ENCODE data around the gene CAPZB.
"Not testable (repeated sequence)": the region's sequence is repeated elsewhere in the genome, so short reads cannot be mapped to it uniquely, and the experiment has no call there.

CAPZB gene

DNA sequence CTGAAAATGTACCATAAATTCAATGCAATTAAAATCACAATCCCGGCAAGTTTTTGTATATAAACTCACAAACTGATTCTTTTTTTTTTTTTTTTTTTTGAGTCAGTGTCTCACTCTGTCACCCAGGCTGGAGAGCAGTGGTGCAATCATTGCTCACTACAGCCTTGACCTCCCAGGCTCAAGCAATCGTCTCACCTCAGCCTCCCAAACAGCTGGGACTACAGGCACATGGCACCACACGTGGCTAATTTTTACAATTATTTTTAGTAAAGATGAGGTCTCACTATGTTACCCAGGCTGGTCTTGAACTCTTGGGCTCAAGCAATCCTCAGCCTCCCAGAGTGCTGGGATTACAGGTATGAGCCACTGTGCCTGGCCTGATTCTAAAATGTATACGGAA lies 12.1 kb upstream of the CAPZB start:
- not testable (repeated sequence) for ATAC-seq, DNase-seq

DNA sequence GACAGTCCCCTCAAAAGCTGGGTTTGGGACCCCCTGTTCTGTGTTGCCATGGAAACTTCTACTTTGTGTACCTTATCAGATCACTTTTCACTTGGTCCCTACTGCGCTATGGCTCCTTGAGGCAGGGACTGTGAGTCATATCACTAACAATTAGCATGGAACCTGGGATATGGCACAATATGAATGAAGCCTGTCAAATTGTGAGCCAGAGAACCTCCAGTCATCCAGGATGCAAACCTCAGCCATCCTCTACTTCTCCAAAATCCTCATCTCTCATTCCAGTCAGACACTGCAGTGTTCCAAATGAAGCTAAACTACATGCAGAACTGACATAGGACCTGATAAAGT lies 11.2 kb upstream of the CAPZB start:
- ATAC-seq (no peak), DNase-seq (no peak)

DNA sequence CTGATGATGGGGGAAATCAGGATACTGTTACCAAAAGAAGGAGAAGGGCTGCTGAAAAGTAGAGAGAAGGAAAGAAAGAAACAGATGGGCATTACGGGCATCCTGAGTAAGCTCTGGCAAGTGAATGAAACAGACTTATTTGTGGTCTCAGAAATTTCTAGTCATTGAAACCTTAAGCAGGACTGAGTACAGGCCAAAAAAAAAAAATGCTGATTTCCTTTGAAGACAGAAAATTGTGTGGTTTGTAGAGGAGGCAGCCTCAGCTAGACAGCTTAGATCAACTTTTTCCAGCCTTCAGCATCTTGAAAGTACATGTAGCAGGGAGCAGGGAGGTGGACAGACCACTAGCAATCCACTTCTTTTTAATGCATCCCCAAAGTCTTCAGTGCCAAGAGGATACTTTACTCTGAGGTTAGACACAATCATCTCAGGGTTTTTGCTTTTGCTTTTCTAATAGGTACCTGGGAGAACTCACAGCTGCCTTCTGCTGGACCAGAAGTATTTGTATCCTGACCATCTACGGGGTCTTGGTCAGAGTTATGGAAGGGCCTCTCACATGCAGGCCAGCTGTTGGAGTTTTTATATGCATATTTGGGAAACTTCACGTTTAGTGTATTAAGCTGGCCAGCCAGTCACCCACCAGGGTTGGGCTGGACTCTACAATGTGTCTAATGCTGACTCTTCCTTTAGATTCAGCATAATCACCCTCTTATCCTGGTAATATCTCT lies 10.6 kb upstream of the CAPZB start:
- ATAC-seq (peak; percentile 87), DNase-seq (no peak)

DNA sequence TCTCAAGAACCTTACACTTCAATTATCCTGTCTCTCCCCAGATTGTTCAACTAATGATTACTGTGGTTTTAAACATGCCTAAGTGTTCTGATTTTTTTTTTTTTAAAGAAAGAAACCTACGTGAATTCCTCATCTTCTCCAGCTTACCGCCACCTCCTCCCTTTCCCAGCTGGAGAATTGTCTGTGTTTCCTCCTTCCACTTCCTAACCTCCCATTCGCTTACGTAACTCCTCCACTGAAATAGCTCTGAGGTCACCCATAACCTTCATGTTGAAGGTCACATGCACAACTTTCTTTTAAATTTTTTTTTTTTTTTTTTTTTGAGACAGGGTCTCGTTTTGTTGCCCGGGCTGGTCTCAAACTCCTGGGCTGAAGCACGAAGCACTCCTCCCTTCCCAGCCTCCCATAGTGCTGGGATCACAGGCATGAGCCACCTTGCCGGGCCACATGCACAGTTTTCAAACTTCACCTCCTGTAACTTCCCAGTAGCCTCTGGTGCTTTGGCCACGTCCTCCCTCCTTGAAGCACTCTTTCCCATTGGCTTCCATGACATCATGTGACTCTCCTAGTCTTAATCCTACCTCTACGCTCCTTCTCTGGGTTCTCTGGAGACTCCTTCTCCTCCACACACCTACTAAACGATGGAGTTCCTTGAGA lies 9.8 kb upstream of the CAPZB start:
- no peak for DNase-seq
- no peak for ATAC-seq

DNA sequence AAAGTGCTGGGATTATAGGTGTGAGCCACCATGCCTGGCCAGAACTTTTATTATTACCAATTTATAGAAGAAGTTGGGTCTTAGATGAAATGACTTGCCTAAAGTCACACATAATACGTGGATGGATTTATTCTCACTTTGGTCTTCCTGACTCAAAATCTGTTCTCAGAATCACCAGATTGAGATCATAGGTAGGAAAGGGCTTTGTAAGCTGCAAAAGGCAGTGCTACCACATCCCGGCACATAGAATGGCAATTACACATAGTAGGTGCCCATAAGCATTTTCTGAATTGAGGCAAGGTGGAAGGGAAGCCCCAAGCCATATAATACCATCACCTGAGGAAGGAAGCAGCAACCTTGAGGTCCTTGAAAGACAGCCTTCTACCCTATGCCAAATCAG lies 8.2 kb upstream of the CAPZB start:
- DNase-seq (no peak), ATAC-seq (no peak)

DNA sequence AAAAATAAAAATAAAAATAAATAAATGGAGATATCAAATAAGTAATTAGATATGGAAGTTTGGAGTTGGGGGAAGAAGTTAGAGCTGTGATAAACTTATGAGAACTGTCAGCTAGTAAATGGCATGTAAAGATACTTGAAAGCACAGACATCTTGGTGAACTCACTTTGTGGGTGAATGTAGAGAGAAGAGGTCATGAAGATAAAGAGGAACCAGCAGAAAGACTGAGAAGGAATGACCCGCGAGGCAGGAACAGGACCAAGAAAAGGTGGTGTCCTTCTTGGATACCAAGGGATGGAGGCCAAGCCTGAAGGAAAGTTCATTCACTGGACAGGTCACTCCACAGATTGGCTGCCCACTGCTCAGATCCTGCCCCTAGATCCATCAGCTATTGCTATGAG lies 4.7 kb upstream of the CAPZB start:
- ATAC-seq (no peak), DNase-seq (no peak)

DNA sequence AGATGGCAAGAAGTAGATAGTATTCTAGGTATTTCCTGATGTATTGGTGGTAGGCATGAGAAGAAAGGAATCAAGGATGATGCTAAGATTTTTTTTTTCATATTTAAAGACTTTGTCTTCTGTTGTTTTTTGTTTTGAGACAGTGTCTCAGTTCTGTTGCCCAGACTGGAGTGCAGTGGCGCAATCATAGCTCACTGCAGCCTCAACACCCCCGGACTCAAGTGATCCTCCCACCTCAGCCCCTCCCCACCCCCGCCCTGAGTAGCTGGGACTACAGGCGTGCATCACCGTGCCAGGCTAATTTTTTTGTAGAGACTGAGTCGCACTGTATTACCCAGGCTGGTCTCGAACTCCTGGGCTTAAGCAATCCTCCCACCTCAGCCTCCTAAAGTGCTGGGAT lies 2.8 kb upstream of the CAPZB start:
- DNase-seq = no peak

DNA sequence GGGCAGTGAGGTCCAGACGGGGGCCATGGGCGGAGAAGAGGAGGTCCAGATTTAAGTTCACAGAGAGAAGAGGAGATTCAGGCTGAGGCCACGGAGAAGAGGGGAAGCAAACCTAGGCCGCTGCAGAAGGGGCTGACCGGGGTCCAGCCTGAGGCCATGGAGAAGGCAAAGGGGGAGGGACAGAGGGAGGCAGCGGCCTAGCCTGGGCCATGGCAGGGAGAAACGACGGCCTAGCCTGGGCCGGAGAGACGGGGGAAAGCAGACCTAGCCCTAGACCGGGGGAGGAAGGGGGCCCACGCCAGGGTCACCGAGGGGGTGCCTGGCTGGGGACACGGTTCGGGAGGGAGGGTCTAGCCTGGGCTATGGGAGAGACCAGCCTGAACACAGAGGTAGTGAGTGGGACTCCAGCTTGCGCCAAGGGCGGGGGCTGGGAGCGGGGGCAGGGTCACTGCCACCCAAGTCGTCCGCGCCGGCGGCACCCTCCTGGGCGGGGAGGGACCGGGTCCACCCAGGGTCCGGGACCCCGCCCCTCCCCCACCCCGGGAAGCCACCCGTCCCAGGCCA lies 459 bp downstream of the CAPZB start:
- ATAC-seq (peak; percentile 1), DNase-seq (peak; percentile 37)

More for the DNA sequence above, 2.8 kb upstream of the CAPZB start:
- ATAC-seq = no peak

DNA sequence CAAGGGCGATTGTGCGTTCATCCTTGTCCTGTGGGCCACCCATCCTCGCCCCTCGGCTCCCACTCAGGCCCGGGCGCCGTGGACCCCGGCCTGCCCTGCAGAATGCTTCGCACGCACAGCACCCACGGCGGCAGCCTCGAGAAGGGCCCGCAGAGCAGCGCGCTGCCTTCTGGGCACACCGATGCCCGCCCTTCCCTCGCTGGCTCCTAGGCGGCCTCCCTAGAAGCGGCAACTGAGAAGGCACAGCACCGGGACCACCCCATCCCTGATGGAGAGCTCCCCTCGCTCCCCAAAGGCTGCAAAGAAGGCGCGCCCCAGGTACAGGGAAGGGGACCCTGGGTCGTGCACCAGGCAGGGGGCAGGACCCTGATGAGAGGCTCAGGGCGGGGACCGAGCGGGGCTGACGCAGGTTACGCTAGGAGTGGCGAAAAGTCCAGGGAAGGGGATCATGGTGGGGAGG lies 971 bp downstream of the CAPZB start:
- DNase-seq (peak; percentile 42), ATAC-seq (no peak)

DNA sequence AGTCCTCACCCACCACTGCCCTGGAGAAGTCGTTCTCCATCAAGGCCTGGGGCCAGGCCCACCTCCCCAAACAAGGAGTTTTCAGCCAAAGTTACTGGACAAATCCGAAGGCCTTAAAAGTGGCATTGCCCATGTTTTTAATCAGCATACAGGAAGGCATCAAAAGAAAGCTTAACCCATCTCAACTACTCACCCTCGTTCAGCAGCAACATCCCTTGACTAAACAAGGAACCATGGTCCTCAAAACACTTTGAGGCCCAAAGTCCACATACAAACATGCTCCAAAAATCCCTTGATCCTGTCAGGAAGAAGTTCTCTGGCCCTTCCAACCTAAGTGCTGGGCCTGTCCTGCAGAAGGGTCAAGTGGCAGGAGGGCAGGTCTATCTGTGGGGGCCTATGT lies 1.6 kb downstream of the CAPZB start:
- no peak for DNase-seq
- ATAC-seq = no peak

DNA sequence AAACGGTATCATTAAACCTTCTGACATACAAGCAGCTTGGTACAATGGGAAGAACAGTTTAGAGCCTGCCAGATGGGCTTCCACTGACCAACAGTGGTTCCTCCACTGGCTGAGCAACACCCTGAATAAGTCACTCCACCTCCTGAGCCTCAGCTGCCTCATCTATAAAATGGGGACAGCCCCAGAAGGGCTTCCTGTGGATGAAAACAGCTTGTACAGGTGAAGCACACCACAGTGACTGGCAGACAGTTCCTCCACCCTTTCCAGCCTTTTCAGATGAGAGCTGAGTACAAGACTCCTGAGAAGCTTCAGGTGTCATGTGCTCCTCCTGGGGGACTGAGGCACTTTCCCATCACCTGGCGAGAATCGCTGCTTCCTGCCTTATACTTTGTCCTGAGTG lies 2.1 kb downstream of the CAPZB start:
- DNase-seq (peak; percentile 49), ATAC-seq (peak; percentile 41)

DNA sequence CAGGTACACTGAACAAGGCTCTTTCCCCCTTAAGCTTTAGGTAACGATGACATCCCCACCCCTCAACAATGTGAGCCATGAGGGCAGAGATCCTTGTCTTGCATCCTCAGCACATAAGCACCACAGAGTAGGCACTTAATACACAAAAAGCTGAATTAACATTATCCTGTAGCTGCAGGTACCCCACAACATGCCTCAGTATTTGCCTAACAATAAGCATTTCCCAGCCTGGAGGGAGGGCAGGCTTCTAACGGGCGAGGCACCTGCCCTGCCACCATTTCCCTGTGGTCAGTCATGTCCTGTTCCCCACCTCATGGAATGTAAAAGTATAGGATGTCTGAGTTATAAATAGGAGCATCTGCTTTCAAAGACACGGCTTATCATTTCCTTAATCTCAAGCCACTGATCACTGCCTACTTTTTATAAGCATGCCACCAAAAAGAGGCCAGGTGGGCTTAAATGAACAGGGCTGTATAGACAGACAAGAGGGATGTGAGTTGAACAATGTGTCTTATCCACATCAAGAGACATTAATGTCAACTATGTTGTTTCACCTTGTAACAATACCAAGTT lies 3.4 kb downstream of the CAPZB start:
- DNase-seq (no peak), ATAC-seq (no peak)

DNA sequence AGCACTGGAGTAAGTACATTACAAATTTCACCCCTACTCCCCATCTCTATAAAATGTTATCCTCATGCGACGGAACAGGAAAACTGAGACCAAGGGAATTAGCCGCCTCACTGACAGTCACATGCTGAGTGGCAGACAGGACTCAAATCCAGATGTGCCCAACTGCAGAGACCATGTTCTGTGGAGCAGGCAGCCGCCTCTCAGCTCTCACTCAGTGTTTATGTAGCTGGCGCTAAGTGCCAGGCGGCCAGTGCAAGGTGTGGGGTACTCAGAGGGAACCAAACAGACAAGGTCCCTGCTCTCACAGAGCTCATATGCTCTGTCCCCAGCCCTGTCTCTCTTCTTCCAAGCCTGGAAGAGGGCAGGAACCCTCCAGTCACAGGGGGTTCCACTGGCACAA lies 5.1 kb downstream of the CAPZB start:
- DNase-seq = no peak
- no peak for ATAC-seq

DNA sequence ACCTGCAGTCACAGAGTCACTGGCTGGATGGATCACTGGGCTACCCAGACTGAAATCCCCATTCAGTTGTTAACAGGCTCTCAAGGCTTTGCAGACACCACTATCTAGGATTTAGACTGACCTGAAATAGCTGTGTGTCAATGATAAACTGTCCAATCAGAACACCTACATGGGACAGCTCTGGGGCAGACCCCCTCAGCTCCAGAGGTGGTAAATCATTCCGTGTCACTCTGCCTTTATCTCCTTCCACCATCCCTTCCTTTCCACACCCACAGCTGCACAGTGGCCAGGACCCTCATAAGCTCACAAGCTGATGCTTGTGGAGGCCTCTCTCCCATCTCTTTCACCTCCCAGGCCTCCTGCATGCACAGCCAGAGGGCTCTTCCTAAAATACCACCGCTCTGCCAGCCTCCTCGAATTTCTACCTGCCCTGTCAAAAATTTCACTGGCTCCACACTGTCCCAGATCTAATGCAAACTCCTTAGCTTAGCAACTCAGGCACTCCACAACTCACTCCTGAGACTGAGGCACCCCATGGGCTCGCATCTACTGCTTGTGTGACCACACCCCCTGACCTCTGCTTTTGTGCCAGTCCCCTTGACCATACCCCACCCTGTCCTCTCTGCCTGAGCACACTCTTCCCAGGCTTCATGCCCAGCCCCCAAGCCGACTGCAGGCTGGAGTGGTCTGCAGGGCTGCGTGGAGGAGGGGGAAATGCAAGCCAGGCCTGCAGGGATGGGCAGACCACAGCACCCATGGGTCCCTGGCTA lies 5.8 kb downstream of the CAPZB start:
- DNase-seq = no peak
- ATAC-seq = no peak

DNA sequence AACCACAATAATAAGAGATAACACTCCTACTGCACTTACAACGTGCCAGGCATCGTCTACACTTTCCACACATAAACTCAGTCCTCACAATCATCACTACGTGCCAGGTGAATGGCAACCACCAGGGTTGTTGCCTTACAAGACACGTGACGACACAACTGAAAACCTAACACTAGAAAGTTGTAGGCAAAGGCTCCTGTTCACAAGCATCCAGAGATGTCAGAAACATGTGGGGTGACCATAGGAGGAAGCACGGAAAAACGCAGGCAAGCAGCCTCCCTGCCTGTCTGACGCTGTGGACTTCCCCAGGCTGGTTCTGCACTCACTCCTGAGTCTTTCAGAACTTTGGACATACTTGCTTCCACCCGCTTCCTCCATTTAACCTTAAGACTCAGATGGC lies 7.0 kb downstream of the CAPZB start:
- DNase-seq (no peak), ATAC-seq (no peak)

DNA sequence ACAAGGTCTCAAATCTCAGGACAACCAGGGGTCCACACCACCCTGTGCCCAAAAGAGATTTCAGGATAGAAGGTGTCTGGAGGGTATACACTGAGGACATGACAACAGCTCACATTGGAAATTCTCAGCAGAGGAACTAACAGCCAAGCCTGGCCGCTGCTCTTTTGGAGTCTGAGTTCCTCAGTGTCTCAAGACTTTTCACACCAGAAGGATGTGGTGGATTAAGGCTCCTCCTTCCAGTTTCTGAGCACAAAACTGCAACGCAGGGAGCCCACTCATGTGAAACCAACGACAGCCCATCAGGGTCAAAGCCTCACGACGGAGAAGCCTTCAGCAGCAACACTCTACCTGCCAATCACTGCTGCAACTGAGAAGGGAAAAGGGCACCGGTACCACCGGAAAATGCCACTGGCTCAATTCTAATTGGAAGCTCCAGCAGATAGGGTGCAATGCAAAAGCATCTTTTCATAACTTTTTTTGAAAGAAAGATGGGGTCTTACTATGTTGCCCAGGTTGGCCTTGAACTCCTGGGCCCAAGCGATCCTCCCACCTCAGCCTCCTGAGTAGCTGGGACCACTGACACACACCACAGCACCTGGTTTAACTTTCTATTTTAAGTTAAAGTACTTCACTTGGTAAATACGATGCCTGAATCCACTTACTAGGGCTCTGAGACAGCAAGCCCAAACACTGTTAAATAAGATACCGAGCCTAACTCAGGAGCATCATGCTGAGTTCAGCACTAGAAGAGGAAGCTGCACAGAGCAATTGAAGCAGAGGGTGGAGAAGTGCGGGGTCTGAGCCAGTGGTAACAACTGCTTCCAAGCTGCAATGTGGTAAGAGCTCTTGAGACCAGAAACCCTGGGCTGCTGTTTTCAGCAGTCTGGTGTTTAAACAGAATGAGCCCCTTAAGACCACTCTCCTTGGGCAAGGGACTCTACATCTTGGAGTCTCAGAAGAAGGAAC lies 7.8 kb downstream of the CAPZB start:
- DNase-seq (peak; percentile 65), ATAC-seq (peak; percentile 88)

DNA sequence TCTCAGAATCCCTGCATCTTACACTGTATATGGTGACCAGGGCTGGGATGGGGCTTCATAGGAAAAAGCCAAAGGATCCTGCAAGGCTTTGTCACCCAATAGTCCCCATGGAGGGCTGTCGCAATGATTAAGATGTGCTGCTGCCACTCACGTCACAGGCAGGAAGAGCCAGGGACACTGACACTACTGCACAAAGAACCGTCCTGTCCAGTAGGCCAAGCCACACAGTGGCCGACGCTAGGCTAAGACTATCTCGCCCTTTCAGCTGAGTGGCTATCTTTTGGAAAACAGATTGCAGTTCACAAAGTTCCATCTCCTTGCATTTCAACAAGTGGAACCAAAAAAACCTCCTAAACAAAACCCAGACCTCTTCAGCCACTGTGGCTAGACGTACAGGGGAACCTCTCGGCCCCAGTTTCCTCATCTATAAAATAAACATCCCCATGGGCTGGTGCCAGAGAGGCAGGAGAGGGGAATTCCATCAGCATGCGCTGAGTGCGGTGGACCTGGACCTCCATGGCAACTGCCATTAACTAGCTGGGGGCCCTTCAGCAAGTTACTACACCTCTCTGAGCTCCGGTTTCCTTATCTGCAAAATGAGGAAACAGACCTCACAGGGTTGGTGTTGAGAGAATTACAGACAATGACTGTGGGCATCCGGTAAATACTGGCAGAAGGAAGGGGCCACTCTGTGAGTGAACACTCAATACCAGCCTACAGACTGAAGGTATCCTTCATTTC lies 8.7 kb downstream of the CAPZB start:
- DNase-seq (peak; percentile 42), ATAC-seq (peak; percentile 65)

DNA sequence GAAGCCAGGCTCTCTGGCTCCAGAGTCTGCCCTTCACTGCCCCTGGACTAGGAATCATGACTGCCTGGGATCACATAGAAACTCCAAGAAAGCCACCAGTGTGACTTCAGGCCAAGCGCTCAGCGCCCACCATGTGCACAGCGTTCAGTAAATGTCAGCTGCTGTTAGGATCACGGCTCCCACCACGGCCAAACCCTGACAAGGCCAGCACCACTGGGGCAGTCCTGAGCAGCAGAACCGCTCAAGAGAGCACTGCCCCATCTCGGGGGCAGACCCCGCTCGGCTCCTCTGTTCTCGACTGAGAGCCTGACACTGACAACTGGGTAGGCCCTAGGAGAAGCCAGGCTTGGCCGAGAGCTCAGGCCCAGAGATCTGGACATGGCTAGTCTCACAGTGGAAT lies 10.0 kb downstream of the CAPZB start:
- no peak for ATAC-seq
- DNase-seq = no peak

DNA sequence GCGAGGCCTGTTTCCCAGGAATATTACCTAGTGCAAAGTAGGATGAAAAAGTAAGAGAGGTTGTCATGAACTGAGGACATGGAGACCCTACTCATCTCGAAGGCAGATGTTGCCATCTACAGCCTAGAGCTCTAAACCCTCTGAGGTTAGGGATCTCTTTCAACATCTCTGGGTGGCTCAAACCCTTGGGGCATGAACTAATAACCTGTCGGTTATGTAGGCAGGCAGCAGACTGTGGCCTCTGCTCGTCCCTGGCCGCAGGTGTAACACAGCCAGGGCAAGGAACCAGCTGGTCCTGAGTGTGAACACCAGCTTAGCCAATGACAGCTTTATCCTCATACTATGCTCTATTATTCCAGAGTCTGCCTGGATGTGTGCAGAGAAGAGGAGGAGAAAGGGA lies 13.2 kb downstream of the CAPZB start:
- DNase-seq (no peak), ATAC-seq (no peak)

DNA sequence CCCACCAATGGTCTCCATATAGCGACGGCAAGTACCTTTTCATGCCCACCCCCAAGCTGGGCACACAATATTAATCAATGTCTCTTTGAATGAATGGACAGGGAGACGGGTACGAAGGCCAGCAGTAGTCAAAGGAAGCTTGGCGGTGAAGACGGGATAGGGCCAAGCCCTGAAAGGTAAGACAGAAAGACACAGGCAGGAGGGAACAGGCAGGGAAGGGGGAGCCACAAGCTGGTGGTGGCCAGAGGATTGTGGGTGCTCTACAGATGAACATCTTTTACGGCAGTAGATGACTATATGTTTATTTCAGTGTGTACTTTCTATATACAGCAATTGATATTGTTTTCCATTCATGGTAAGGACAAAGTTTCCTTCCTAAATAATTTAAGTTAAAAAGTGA lies 16.3 kb downstream of the CAPZB start:
- DNase-seq (no peak), ATAC-seq (no peak)
